MV-4-11 (cell line): ENCODE data around the gene SUB1.

Experiments
- DNase-seq: peaks from one replicate; lab custom pipeline; 2025; lab: John Stamatoyannopoulos, UW

The SUB1 gene

DNA sequence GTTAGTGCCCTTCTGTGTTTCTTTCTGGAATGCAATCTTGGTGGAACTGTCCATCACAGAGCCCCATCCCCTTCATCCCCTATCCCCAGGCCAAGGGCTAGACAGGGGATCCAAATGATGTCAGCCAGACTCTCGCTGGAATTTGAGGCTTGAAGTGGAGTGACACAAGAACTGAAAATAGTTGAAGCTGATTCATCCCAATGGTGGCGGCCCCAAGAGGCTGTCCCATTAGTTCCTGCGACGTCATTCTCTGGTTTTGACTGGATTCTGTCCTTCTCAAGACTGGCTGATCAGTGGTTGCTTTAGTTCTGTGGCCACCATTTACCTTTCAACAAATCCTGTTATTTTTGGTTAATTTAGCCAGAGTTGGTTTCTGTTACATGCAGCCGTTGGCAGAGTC lies 59.9 kb downstream of the SUB1 start:
- DNase-seq = no peak

- DNase-seq = no peak
Measured at GRCh38 chr5:32646061-32646969, 61.0 kb downstream of the SUB1 start.

- no peak for DNase-seq
Measured at GRCh38 chr5:32651088-32651487, 65.7 kb downstream of the SUB1 start.

- no peak for DNase-seq
Measured at GRCh38 chr5:32651638-32652037, 66.3 kb downstream of the SUB1 start.
